Parathyroid adenoma (tissue), 2 donors: Measurements from ENCODE around the gene ENTPD6.

Experiments
- H2AFZ ChIP-seq: fragments of 300-600 bp; sonication (generic); one replicate; pipeline ENCODE4 v1.7.0; 2017; ENCODE audit warnings: antibody characterized with exemption, mild to moderate bottlenecking
- H3K27ac ChIP-seq: fragments of 300-600 bp; sonication (generic); one replicate; pipeline ENCODE4 v1.7.0; 2017
- H3K27me3 ChIP-seq: fragments of 300-600 bp; sonication (generic); one replicate; pipeline ENCODE4 v1.7.0; 2017; ENCODE audit warnings: low read length; ENCODE audit not compliant: control insufficient read depth, insufficient read depth
- H3K36me3 ChIP-seq: fragments of 300-600 bp; sonication (generic); one replicate; pipeline ENCODE4 v1.7.0; 2017; ENCODE audit warnings: low read length; ENCODE audit not compliant: control insufficient read depth, insufficient read depth
- H3K4me1 ChIP-seq: fragments of 300-600 bp; sonication (generic); one replicate; pipeline ENCODE4 v1.7.0; 2017; ENCODE audit warnings: control low read depth
- H3K4me2 ChIP-seq: fragments of 300-600 bp; sonication (generic); one replicate; pipeline ENCODE4 v1.7.0; 2017; ENCODE audit warnings: low read length
- H3K4me3 ChIP-seq: fragments of 300-600 bp; sonication (generic); one replicate; pipeline ENCODE4 v1.7.0; 2017; ENCODE audit warnings: low read depth, low read length
- H3K79me2 ChIP-seq: fragments of 300-600 bp; sonication (generic); one replicate; pipeline ENCODE4 v1.7.0; 2017; ENCODE audit warnings: control low read depth
- H3K9ac ChIP-seq: fragments of 300-600 bp; sonication (generic); one replicate; pipeline ENCODE4 v1.7.0; 2017; ENCODE audit warnings: mild to moderate bottlenecking
- H3K9me3 ChIP-seq: fragments of 300-600 bp; sonication (generic); one replicate; pipeline ENCODE4 v1.7.0; 2017; ENCODE audit warnings: low read length; ENCODE audit not compliant: control insufficient read depth
- CTCF ChIP-seq: fragments of 300-600 bp; sonication (generic); IDR thresholded peaks from one replicate; pipeline ENCODE4 v1.7.0; 2017; ENCODE audit warnings: antibody characterized with exemption, mild to moderate bottlenecking
- donor health status: primary hyperparathyroidism.

Gene ENTPD6

GRCh38 chr20:25148982-25149846 is 46.3 kb upstream of the ENTPD6 start:
- Histone ChIP-seq H3K4me3 (peak overlapping the region; percentile 44), H2AFZ (peak overlapping the region; percentile 93), H3K9me3 (no peaks in the 10 kb centered on the region), H3K36me3 (no peaks in the 10 kb centered on the region), H3K4me1 (peaks cover 3% of the 10 kb centered on the region), H3K27ac (no peak overlapping the region), H3K9ac (no peak overlapping the region), H3K79me2 (no peaks in the 10 kb centered on the region), H3K27me3 (no peaks in the 10 kb centered on the region), H3K4me2 (peak overlapping the region; percentile 81)
- no peak for TF ChIP-seq CTCF

GRCh38 chr20:25150016-25150415 is 45.5 kb upstream of the ENTPD6 start:
- Histone ChIP-seq H3K4me2 (no peak overlapping the region), H3K4me1 (peaks cover 3% of the 10 kb centered on the region), H3K36me3 (no peaks in the 10 kb centered on the region), H3K27ac (no peak overlapping the region), H3K79me2 (no peaks in the 10 kb centered on the region), H3K4me3 (no peak overlapping the region), H3K9me3 (no peaks in the 10 kb centered on the region), H3K27me3 (no peaks in the 10 kb centered on the region), H3K9ac (no peak overlapping the region), H2AFZ (no peak overlapping the region)
- no peak for TF ChIP-seq CTCF

GRCh38 chr20:25158043-25158442 is 37.5 kb upstream of the ENTPD6 start:
- Histone ChIP-seq H3K79me2 (no peaks in the 10 kb centered on the region), H3K27me3 (no peaks in the 10 kb centered on the region), H2AFZ (no peak overlapping the region), H3K4me1 (no peaks in the 10 kb centered on the region), H3K9me3 (no peaks in the 10 kb centered on the region), H3K27ac (no peak overlapping the region), H3K36me3 (no peaks in the 10 kb centered on the region), H3K4me3 (no peak overlapping the region), H3K9ac (no peak overlapping the region), H3K4me2 (no peak overlapping the region)
- no peak for TF ChIP-seq CTCF

- no peak overlapping the region for H3K4me3 ChIP-seq
- no peak for TF ChIP-seq CTCF
- no peaks in the 10 kb centered on the region for H3K4me1 ChIP-seq
These were observed 35.0 kb upstream of the ENTPD6 start for GRCh38 chr20:25160467-25160866.

GRCh38 chr20:25160897-25161296 is 34.6 kb upstream of the ENTPD6 start:
- no peaks in the 10 kb centered on the region for H3K9me3 ChIP-seq
- TF ChIP-seq CTCF = no peak
- no peaks in the 10 kb centered on the region for H3K27me3 ChIP-seq
- H3K4me2 ChIP-seq = no peak overlapping the region
- no peak overlapping the region for H2AFZ ChIP-seq
- no peak overlapping the region for H3K9ac ChIP-seq
- no peaks in the 10 kb centered on the region for H3K4me1 ChIP-seq
- H3K27ac ChIP-seq = no peak overlapping the region
- H3K36me3 ChIP-seq = no peaks in the 10 kb centered on the region
- no peak overlapping the region for H3K4me3 ChIP-seq
- no peaks in the 10 kb centered on the region for H3K79me2 ChIP-seq

More at GRCh38 chr20:25160467-25160866, 35.0 kb upstream of the ENTPD6 start:
- no peak overlapping the region for H3K4me2 ChIP-seq
- no peaks in the 10 kb centered on the region for H3K9me3 ChIP-seq
- no peaks in the 10 kb centered on the region for H3K36me3 ChIP-seq
- H3K27me3 ChIP-seq = no peaks in the 10 kb centered on the region
- no peak overlapping the region for H2AFZ ChIP-seq
- H3K27ac ChIP-seq = no peak overlapping the region
- H3K9ac ChIP-seq = no peak overlapping the region
- H3K79me2 ChIP-seq = no peaks in the 10 kb centered on the region
